Measurements from ENCODE around the gene MMP2. TPM values are rescaled to one million over a fixed set of nuclear protein-coding genes. Genes with fewer than 3 reads are reported as not detected.

Gene MMP2
- total and polyA plus RNA-seq, 2 of the 8 experiments (the other 6 are each of a cell fraction or from before 2014, with no cell fraction given): 33.6 to 58.2 TPM

DNA sequence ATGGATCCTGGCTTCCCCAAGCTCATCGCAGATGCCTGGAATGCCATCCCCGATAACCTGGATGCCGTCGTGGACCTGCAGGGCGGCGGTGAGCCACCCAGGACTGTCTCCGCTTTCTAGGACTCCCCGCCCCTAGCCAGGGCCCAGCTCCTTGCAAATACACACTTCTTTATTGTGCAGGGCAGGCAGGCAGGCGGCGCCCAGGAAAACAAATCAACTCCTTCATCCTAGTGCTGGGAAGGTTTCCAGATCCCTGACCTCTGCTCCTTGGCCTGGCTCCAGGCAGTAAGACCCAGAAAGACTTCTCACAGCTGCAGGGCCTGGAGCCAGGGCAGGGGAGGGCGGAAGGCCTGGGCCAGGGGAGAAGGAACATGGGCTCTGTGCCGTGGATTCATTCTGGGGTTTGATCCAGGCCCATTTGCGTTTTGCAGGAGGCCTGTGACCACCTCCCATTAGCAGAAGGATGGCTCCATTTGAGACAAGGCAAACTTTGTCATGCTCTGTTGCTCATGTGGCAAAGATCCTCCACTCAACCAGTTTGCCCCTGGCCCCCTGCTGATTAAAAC lies 23.9 kb downstream of the MMP2 start (continued):
- TF ChIP-seq, protein P1, sequence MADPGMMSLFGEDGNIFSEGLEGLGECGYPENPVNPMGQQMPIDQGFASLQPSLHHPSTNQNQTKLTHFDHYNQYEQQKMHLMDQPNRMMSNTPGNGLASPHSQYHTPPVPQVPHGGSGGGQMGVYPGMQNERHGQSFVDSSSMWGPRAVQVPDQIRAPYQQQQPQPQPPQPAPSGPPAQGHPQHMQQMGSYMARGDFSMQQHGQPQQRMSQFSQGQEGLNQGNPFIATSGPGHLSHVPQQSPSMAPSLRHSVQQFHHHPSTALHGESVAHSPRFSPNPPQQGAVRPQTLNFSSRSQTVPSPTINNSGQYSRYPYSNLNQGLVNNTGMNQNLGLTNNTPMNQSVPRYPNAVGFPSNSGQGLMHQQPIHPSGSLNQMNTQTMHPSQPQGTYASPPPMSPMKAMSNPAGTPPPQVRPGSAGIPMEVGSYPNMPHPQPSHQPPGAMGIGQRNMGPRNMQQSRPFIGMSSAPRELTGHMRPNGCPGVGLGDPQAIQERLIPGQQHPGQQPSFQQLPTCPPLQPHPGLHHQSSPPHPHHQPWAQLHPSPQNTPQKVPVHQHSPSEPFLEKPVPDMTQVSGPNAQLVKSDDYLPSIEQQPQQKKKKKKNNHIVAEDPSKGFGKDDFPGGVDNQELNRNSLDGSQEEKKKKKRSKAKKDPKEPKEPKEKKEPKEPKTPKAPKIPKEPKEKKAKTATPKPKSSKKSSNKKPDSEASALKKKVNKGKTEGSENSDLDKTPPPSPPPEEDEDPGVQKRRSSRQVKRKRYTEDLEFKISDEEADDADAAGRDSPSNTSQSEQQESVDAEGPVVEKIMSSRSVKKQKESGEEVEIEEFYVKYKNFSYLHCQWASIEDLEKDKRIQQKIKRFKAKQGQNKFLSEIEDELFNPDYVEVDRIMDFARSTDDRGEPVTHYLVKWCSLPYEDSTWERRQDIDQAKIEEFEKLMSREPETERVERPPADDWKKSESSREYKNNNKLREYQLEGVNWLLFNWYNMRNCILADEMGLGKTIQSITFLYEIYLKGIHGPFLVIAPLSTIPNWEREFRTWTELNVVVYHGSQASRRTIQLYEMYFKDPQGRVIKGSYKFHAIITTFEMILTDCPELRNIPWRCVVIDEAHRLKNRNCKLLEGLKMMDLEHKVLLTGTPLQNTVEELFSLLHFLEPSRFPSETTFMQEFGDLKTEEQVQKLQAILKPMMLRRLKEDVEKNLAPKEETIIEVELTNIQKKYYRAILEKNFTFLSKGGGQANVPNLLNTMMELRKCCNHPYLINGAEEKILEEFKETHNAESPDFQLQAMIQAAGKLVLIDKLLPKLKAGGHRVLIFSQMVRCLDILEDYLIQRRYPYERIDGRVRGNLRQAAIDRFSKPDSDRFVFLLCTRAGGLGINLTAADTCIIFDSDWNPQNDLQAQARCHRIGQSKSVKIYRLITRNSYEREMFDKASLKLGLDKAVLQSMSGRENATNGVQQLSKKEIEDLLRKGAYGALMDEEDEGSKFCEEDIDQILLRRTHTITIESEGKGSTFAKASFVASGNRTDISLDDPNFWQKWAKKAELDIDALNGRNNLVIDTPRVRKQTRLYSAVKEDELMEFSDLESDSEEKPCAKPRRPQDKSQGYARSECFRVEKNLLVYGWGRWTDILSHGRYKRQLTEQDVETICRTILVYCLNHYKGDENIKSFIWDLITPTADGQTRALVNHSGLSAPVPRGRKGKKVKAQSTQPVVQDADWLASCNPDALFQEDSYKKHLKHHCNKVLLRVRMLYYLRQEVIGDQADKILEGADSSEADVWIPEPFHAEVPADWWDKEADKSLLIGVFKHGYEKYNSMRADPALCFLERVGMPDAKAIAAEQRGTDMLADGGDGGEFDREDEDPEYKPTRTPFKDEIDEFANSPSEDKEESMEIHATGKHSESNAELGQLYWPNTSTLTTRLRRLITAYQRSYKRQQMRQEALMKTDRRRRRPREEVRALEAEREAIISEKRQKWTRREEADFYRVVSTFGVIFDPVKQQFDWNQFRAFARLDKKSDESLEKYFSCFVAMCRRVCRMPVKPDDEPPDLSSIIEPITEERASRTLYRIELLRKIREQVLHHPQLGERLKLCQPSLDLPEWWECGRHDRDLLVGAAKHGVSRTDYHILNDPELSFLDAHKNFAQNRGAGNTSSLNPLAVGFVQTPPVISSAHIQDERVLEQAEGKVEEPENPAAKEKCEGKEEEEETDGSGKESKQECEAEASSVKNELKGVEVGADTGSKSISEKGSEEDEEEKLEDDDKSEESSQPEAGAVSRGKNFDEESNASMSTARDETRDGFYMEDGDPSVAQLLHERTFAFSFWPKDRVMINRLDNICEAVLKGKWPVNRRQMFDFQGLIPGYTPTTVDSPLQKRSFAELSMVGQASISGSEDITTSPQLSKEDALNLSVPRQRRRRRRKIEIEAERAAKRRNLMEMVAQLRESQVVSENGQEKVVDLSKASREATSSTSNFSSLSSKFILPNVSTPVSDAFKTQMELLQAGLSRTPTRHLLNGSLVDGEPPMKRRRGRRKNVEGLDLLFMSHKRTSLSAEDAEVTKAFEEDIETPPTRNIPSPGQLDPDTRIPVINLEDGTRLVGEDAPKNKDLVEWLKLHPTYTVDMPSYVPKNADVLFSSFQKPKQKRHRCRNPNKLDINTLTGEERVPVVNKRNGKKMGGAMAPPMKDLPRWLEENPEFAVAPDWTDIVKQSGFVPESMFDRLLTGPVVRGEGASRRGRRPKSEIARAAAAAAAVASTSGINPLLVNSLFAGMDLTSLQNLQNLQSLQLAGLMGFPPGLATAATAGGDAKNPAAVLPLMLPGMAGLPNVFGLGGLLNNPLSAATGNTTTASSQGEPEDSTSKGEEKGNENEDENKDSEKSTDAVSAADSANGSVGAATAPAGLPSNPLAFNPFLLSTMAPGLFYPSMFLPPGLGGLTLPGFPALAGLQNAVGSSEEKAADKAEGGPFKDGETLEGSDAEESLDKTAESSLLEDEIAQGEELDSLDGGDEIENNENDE (IDR thresholded peaks at IDR 0.05; ENCODE audit: insufficient replicate concordance, low read length): no peak
- no peak for TF ChIP-seq GABPA (IDR thresholded peaks at IDR 0.05; ENCODE audit: borderline replicate concordance, insufficient read depth, low read length)
- no peak for TF ChIP-seq MAFK (IDR thresholded peaks at IDR 0.05; ENCODE audit: low read depth, low read length)
